K562 (cell line): ENCODE measurements around the gene NT5DC1. TPM values are rescaled to one million over a fixed set of nuclear protein-coding genes. Genes with fewer than 3 reads are reported as not detected.

ENCODE experiments used
- ATAC-seq: fragments of 200-7000 bp; cut with Tn5 transposase; 3 replicates; pipeline ENCODE4 v1.9.1; 2020; ENCODE audit warnings: moderate library complexity
- BruUV-seq: library from RNA; stranded (reverse); fragments of 400-500 nt; replicated peaks from 2 replicates; lab custom pipeline; 2021; lab: Mats Ljungman, UMichigan
- CTCF ChIA-PET: fragments of 300-600 bp; formaldehyde crosslinking; extraction: SDS; loops from one replicate; lab custom pipeline; 2021; ENCODE audit warnings: low intra/inter-chr PET ratio; lab: Yijun Ruan, JAX
- POLR2A ChIA-PET: fragments of 300-600, 350-650 bp; sonication (Branson Sonifier 250); formaldehyde crosslinking; extraction: SDS; loops from one replicate; lab custom pipeline; 2021; ENCODE audit warnings: antibody characterized with exemption, inconsistent platforms; lab: Yijun Ruan, JAX
- DNase-seq, 4 experiments: peaks; one replicate each; pipeline versions ENCODE4 v3.0.0 to v3.0.0-alpha.2; 2011 to 2018; ENCODE audit warnings: low spot score in 3 of 4, mixed read lengths in 3 of 4; ENCODE audit errors: extremely low read depth in 1 of 4
- FAIRE-seq: peaks from 2 replicates; lab custom pipeline; 2011; peaks lifted over from hg19 to GRCh38; lab: Jason Lieb, UNC
- H2AFZ ChIP-seq: 2 replicates; pipeline ENCODE4 v1.6.0; 2011; ENCODE audit warnings: low read depth, low read length, control low read depth, inconsistent platforms
- H3K27ac ChIP-seq: fragments of 200-600 bp; 3 replicates; pipeline ENCODE4 v1.8.0; 2011; ENCODE audit warnings: low read depth, mild to moderate bottlenecking, control low read depth, inconsistent platforms, low read length, moderate library complexity, mixed read lengths; ENCODE audit errors: extremely low read depth
- H3K27me3 ChIP-seq, 2 experiments: fragments of 300-600 bp in 1 of 2; 2 replicates in 1 of 2; 3 replicates in 1 of 2; pipeline versions ENCODE4 v1.6.0 to v1.8.0; 2011; ENCODE audit warnings: inconsistent platforms in 2 of 2, low read length in 2 of 2, mild to moderate bottlenecking in 1 of 2, mixed read lengths in 1 of 2, moderate library complexity in 1 of 2; ENCODE audit not compliant: control insufficient read depth in 2 of 2, insufficient read depth in 2 of 2
- H3K36me3 ChIP-seq: fragments of 300-600 bp; 3 replicates; pipeline ENCODE4 v1.8.0; 2011; ENCODE audit warnings: mild to moderate bottlenecking, low read length, inconsistent platforms; ENCODE audit not compliant: control insufficient read depth, insufficient read depth
- H3K4me1 ChIP-seq, 2 experiments: fragments of 200-600 bp in 1 of 2; replicated peaks in 1 of 2; 2 replicates in 1 of 2; 3 replicates in 1 of 2; pipeline versions ENCODE4 v1.5.1 to v1.8.0; 2011; ENCODE audit warnings: inconsistent platforms in 2 of 2, low read length in 2 of 2, mild to moderate bottlenecking in 1 of 2, mixed read lengths in 1 of 2, moderate library complexity in 1 of 2; ENCODE audit not compliant: control insufficient read depth in 2 of 2, insufficient read depth in 2 of 2
- H3K4me2 ChIP-seq: 2 replicates; pipeline ENCODE4 v1.6.1; 2011; ENCODE audit warnings: low read length, control low read depth, inconsistent platforms, mixed read lengths; ENCODE audit not compliant: insufficient read depth
- H3K4me3 ChIP-seq: fragments of 200-600 bp; sonication (generic), shearing (Covaris generic); 2 replicates; pipeline ENCODE4 v1.5.1; 2016; ENCODE audit warnings: control low read depth, inconsistent platforms
- H3K79me2 ChIP-seq: fragments of 200-600 bp; 3 replicates; pipeline ENCODE4 v1.8.0; 2011; ENCODE audit warnings: low read length, inconsistent platforms; ENCODE audit not compliant: control insufficient read depth, insufficient read depth
- H3K9ac ChIP-seq, 2 experiments: 2 replicates each; pipeline versions ENCODE4 v1.6.0 to v1.6.1; 2011; ENCODE audit warnings: low read depth in 2 of 2, low read length in 2 of 2, control low read depth in 1 of 2, inconsistent platforms in 1 of 2, mild to moderate bottlenecking in 1 of 2, mixed read lengths in 1 of 2; ENCODE audit not compliant: insufficient read depth in 1 of 2
- H3K9me1 ChIP-seq: one replicate; pipeline ENCODE4 v1.6.0; 2011; ENCODE audit warnings: inconsistent platforms, mild to moderate bottlenecking, low read length, moderate library complexity; ENCODE audit not compliant: control insufficient read depth, insufficient read depth
- H3K9me3 ChIP-seq: replicated peaks from 2 replicates; pipeline ENCODE4 v1.5.1; 2011; ENCODE audit warnings: low read depth, low read length, inconsistent platforms; ENCODE audit not compliant: control insufficient read depth, insufficient read depth
- H4K20me1 ChIP-seq: replicated peaks from 2 replicates; pipeline ENCODE4 v1.6.1; 2011; ENCODE audit warnings: low read length, inconsistent platforms, mixed read lengths; ENCODE audit not compliant: control insufficient read depth, insufficient read depth
- CEBPB ChIP-seq: fragments of 450-650 bp; IDR thresholded peaks from 2 replicates; pipeline ENCODE4 v1.6.1; 2016; ENCODE audit warnings: missing genetic modification characterization, missing compliant biosample characterization
- CEBPG ChIP-seq, 3 experiments: fragments of 200-800 bp in 1 of 3; sonication (Bioruptor generic) in 1 of 3; sonication (generic) in 1 of 3; formaldehyde crosslinking in 1 of 3; IDR thresholded peaks in 2 of 3; conservative IDR thresholded peaks in 1 of 3; 2 replicates each; pipeline versions ENCODE4 v1.6.1 to v1.8.0; 2016 to 2022; ENCODE audit warnings: missing compliant biosample characterization in 2 of 3, missing genetic modification characterization in 2 of 3, mild to moderate bottlenecking in 1 of 3, missing genetic modification reagents in 1 of 3
- STAT5A ChIP-seq: IDR thresholded peaks from 2 replicates; pipeline ENCODE4 v1.6.1; 2012; ENCODE audit warnings: low read length, inconsistent platforms, borderline replicate concordance
- STAT5B ChIP-seq: fragments of 250-450 bp; sonication (Bioruptor Pico); IDR thresholded peaks from 2 replicates; pipeline ENCODE4 v1.8.0; 2021; ENCODE audit warnings: mild to moderate bottlenecking, inconsistent platforms
- ZNF311 ChIP-seq: fragments of 250-450 bp; sonication (Bioruptor Pico); IDR thresholded peaks from 2 replicates; pipeline ENCODE4 v1.4.0; 2020; ENCODE audit warnings: mild to moderate bottlenecking, moderate library complexity
- WGBS: fragments of 100-300 bp; shearing (Covaris generic); methylation state at CpG from one replicate; pipeline ENCODE4 v1.1.6; 2016; ENCODE audit warnings: low coverage, mixed read lengths; ENCODE audit not compliant: insufficient coverage; ENCODE audit errors: missing lambda C conversion rate; 5-methylcytosine and 5-hydroxymethylcytosine counted together
- in situ Hi-C: fragments of 300-500 bp; cut with MboI; formaldehyde crosslinking; loops from 4 replicates; pipeline ENCODE4 v1.15.0; 2018; ENCODE audit warnings: inconsistent platforms, mixed read lengths
- intact Hi-C: fragments of 100-400 bp; cut with micrococcal nuclease; formaldehyde crosslinking; loops from 2 replicates; pipeline ENCODE4 v1.14.2; 2022
- polyA plus RNA-seq, 8 experiments: library from polyadenylated mRNA; depleted of rRNA in 4 of 8; stranded (reverse) in 5 of 8; unstranded in 3 of 8; fragments of >200 nt; fragmentation: Nextera tagmentation in 2 of 8; fragmentation: Illumina TruSeq in 1 of 8; extraction: Ambion mirVana in 2 of 8; extraction: Trizol in 1 of 8; gene quantifications; 2 replicates each; pipeline versions ENCODE4 v1.2.1 to v1.2.3, GENCODE V29; 2011 to 2014; ENCODE audit warnings: inconsistent platforms in 1 of 8, missing spikeins in 1 of 8
- total RNA-seq, 7 experiments: library from RNA; depleted of rRNA in 6 of 7; stranded (reverse); fragments of >200 nt in 6 of 7; fragmentation: Illumina TruSeq in 2 of 7; extraction: Trizol in 2 of 7; gene quantifications; 2 replicates each; pipeline versions ENCODE4 v1.2.1 to v1.2.3, GENCODE V29; 2011 to 2021; ENCODE audit warnings: low replicate concordance in 1 of 7
- TF ChIP-seq, protein P1 (sequence below): fragments of 200-600 bp; sonication (generic); IDR thresholded peaks from one replicate; pipeline ENCODE4 v1.6.1; 2012; ENCODE audit warnings: mild to moderate bottlenecking, low read depth, low read length, inconsistent platforms

NT5DC1 gene
- total and polyA plus RNA-seq, 9 of the 15 experiments (the other 6 are each of a cell fraction or from before 2014, with no cell fraction given), result 4.9 to 28.5 (median 16.3) TPM

DNA sequence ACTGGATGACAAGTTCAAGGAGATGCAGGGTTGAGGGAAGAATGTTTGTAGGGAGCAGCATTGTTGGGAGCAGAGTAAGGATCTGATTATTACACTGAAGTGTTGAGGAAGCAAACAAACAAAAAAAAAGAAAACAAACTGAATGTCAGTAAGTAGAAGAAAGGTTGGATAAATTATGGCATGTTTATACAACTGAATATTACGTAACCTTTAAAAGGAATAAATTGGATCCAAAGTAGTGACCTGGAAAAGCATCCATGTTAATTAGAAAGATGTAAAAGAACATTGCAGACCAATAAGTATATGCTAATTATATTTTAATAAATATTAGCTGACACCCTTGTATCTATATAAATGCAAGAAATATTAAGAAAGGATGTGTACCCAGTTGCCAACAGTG, 191.9 kb downstream of the NT5DC1 start:
- no TSS peak for BruUV-seq
- ChIA-PET CTCF (interaction anchor here (0.6 kb wide), 1 partner anchor 13 kb away, joined by 3 read pairs; the partner anchor contains the start of gene TSPYL1), POLR2A (interaction anchor here (0.7 kb wide), 1 partner anchor 247 kb away, joined by 3 read pairs; no protein-coding TSS in a partner anchor)
- H3K9me3 ChIP-seq, result no peaks in the 10 kb centered on the region
- H3K9me1 ChIP-seq, result no peaks in the 10 kb centered on the region
- no peak overlapping the region for H3K27ac ChIP-seq
- peaks cover 0 to 5% of the 10 kb centered on the region in 2 experiments; a peak in 1 of 5 replicates for H3K27me3 ChIP-seq
- ATAC-seq (no peak), DNase-seq (no peak), FAIRE-seq (no peak)
- WGBS, result 37% methylated on average over 1 of the region's 1 CpG
- no peak overlapping the region for H2AFZ ChIP-seq
- TF ChIP-seq CEBPG (CRISPR knock-in tag; IDR thresholded peaks at IDR 0.05), result no peak
- peak in 1 of 2 experiments; percentile 72; a peak in 1 of 4 replicates for TF ChIP-seq CEBPG (tag; conservative IDR thresholded peaks at IDR 0.05 in 1 of 2, IDR thresholded peaks at IDR 0.05 in 1 of 2)
- no peak for TF ChIP-seq STAT5B (CRISPR knock-in tag)
- TF ChIP-seq, protein P1, sequence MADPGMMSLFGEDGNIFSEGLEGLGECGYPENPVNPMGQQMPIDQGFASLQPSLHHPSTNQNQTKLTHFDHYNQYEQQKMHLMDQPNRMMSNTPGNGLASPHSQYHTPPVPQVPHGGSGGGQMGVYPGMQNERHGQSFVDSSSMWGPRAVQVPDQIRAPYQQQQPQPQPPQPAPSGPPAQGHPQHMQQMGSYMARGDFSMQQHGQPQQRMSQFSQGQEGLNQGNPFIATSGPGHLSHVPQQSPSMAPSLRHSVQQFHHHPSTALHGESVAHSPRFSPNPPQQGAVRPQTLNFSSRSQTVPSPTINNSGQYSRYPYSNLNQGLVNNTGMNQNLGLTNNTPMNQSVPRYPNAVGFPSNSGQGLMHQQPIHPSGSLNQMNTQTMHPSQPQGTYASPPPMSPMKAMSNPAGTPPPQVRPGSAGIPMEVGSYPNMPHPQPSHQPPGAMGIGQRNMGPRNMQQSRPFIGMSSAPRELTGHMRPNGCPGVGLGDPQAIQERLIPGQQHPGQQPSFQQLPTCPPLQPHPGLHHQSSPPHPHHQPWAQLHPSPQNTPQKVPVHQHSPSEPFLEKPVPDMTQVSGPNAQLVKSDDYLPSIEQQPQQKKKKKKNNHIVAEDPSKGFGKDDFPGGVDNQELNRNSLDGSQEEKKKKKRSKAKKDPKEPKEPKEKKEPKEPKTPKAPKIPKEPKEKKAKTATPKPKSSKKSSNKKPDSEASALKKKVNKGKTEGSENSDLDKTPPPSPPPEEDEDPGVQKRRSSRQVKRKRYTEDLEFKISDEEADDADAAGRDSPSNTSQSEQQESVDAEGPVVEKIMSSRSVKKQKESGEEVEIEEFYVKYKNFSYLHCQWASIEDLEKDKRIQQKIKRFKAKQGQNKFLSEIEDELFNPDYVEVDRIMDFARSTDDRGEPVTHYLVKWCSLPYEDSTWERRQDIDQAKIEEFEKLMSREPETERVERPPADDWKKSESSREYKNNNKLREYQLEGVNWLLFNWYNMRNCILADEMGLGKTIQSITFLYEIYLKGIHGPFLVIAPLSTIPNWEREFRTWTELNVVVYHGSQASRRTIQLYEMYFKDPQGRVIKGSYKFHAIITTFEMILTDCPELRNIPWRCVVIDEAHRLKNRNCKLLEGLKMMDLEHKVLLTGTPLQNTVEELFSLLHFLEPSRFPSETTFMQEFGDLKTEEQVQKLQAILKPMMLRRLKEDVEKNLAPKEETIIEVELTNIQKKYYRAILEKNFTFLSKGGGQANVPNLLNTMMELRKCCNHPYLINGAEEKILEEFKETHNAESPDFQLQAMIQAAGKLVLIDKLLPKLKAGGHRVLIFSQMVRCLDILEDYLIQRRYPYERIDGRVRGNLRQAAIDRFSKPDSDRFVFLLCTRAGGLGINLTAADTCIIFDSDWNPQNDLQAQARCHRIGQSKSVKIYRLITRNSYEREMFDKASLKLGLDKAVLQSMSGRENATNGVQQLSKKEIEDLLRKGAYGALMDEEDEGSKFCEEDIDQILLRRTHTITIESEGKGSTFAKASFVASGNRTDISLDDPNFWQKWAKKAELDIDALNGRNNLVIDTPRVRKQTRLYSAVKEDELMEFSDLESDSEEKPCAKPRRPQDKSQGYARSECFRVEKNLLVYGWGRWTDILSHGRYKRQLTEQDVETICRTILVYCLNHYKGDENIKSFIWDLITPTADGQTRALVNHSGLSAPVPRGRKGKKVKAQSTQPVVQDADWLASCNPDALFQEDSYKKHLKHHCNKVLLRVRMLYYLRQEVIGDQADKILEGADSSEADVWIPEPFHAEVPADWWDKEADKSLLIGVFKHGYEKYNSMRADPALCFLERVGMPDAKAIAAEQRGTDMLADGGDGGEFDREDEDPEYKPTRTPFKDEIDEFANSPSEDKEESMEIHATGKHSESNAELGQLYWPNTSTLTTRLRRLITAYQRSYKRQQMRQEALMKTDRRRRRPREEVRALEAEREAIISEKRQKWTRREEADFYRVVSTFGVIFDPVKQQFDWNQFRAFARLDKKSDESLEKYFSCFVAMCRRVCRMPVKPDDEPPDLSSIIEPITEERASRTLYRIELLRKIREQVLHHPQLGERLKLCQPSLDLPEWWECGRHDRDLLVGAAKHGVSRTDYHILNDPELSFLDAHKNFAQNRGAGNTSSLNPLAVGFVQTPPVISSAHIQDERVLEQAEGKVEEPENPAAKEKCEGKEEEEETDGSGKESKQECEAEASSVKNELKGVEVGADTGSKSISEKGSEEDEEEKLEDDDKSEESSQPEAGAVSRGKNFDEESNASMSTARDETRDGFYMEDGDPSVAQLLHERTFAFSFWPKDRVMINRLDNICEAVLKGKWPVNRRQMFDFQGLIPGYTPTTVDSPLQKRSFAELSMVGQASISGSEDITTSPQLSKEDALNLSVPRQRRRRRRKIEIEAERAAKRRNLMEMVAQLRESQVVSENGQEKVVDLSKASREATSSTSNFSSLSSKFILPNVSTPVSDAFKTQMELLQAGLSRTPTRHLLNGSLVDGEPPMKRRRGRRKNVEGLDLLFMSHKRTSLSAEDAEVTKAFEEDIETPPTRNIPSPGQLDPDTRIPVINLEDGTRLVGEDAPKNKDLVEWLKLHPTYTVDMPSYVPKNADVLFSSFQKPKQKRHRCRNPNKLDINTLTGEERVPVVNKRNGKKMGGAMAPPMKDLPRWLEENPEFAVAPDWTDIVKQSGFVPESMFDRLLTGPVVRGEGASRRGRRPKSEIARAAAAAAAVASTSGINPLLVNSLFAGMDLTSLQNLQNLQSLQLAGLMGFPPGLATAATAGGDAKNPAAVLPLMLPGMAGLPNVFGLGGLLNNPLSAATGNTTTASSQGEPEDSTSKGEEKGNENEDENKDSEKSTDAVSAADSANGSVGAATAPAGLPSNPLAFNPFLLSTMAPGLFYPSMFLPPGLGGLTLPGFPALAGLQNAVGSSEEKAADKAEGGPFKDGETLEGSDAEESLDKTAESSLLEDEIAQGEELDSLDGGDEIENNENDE, result no peak
- no peak for TF ChIP-seq STAT5A
- no peak for TF ChIP-seq ZNF311 (CRISPR knock-in tag)
- TF ChIP-seq CEBPB (tag), result peak; percentile 68
- H3K36me3 ChIP-seq, result no peaks in the 10 kb centered on the region
- no peaks in the 10 kb centered on the region for H3K79me2 ChIP-seq
- H3K4me3 ChIP-seq, result no peak overlapping the region
- H4K20me1 ChIP-seq, result no peaks in the 10 kb centered on the region
- in situ Hi-C loops (no loop called here), intact Hi-C loops (no loop called here)
- no peak overlapping the region for H3K9ac ChIP-seq
- no peaks in the 10 kb centered on the region for H3K4me1 ChIP-seq
- H3K4me2 ChIP-seq, result no peak overlapping the region
